OCI-LY7 (cell line): ENCODE data around the gene TRMO.

ENCODE experiments used
- CTCF ChIP-seq: fragments of 200-600 bp; sonication (generic); conservative IDR thresholded peaks from 2 replicates; pipeline ENCODE4 v1.5.1; 2014; ENCODE audit warnings: mild to moderate bottlenecking, antibody characterized with exemption, low read length, moderate library complexity, mixed read lengths
- EZH2phosphoT487 ChIP-seq: fragments of 200-600 bp; sonication (generic); IDR thresholded peaks from 2 replicates; pipeline ENCODE4 v1.6.1; 2018; ENCODE audit warnings: low read depth, borderline replicate concordance, mild to moderate bottlenecking, mixed run types, antibody characterized with exemption, low read length, moderate library complexity, mixed read lengths

GRCh38 chr9:97910357-97910756 is 11.9 kb downstream of the TRMO start:
- TF ChIP-seq CTCF (no peak), EZH2phosphoT487 (no peak)
